HL-60 (cell line): ENCODE measurements around the gene PPP2R2D.

Experiments
- DNase-seq, 2 experiments: peaks; one replicate each; pipeline ENCODE4 v3.0.0-alpha.2; 2010 to 2020; ENCODE audit warnings: low read depth in 1 of 2, low spot score in 1 of 2
- H3K27ac ChIP-seq: fragments of 250-450 bp; sonication (Bioruptor Pico); replicated peaks from 2 replicates; pipeline ENCODE4 v1.5.1; 2020; ENCODE audit warnings: mild to moderate bottlenecking, moderate library complexity
- H3K27me3 ChIP-seq: fragments of 250-450 bp; sonication (Bioruptor Pico); 2 replicates; pipeline ENCODE4 v1.5.1; 2021; ENCODE audit warnings: mild to moderate bottlenecking, moderate library complexity; ENCODE audit not compliant: insufficient read depth, poor library complexity, severe bottlenecking
- H3K4me3 ChIP-seq: replicated peaks from 2 replicates; pipeline ENCODE4 v1.5.1; 2011; ENCODE audit warnings: mild to moderate bottlenecking, control low read depth, low read length; ENCODE audit not compliant: insufficient read depth
- GABPA ChIP-seq: IDR thresholded peaks from 2 replicates; pipeline ENCODE4 v1.6.1; 2012; ENCODE audit warnings: low read depth
- POLR2AphosphoS5 ChIP-seq: IDR thresholded peaks from 2 replicates; pipeline ENCODE4 v1.6.1; 2012; ENCODE audit warnings: low read depth
- SPI1 ChIP-seq: IDR thresholded peaks from 2 replicates; pipeline ENCODE4 v1.6.1; 2012; ENCODE audit warnings: low read depth, mild to moderate bottlenecking, borderline replicate concordance
- TF ChIP-seq, protein P1 (sequence below): IDR thresholded peaks from 2 replicates; pipeline ENCODE4 v1.6.1; 2012; ENCODE audit warnings: low read depth; ENCODE audit not compliant: insufficient replicate concordance
- TF ChIP-seq, protein P2 (sequence below): IDR thresholded peaks from one replicate; pipeline ENCODE4 v1.5.1; 2011; ENCODE audit warnings: low read length, control low read depth, inconsistent platforms; ENCODE audit not compliant: insufficient read depth

The PPP2R2D gene

DNA sequence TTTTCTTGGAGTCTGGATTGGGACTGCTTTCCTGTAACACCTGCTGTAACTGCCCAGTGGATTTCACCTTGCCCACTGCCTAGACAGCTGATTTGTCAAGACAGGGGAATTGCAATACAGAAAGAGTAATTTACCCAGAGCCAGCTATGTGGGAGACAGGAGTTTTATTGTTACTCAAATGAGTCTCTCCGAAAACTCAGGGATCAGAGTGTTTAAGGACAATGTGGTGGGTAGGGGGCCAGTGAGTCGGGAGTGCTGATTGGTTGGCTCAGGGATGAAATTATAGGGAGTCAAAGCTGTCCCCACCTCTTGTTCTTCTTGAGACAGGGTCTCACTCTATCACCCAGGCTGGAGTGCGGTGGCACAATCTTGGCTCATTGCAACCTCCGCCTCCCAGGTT lies 106.2 kb downstream of the PPP2R2D start:
- H3K4me3 ChIP-seq, result no peak overlapping the region
- no peak overlapping the region for H3K27ac ChIP-seq
- H3K27me3 ChIP-seq, result no peaks in the 10 kb centered on the region
- no peak for TF ChIP-seq GABPA
- TF ChIP-seq POLR2AphosphoS5, result no peak
- TF ChIP-seq, protein P1, sequence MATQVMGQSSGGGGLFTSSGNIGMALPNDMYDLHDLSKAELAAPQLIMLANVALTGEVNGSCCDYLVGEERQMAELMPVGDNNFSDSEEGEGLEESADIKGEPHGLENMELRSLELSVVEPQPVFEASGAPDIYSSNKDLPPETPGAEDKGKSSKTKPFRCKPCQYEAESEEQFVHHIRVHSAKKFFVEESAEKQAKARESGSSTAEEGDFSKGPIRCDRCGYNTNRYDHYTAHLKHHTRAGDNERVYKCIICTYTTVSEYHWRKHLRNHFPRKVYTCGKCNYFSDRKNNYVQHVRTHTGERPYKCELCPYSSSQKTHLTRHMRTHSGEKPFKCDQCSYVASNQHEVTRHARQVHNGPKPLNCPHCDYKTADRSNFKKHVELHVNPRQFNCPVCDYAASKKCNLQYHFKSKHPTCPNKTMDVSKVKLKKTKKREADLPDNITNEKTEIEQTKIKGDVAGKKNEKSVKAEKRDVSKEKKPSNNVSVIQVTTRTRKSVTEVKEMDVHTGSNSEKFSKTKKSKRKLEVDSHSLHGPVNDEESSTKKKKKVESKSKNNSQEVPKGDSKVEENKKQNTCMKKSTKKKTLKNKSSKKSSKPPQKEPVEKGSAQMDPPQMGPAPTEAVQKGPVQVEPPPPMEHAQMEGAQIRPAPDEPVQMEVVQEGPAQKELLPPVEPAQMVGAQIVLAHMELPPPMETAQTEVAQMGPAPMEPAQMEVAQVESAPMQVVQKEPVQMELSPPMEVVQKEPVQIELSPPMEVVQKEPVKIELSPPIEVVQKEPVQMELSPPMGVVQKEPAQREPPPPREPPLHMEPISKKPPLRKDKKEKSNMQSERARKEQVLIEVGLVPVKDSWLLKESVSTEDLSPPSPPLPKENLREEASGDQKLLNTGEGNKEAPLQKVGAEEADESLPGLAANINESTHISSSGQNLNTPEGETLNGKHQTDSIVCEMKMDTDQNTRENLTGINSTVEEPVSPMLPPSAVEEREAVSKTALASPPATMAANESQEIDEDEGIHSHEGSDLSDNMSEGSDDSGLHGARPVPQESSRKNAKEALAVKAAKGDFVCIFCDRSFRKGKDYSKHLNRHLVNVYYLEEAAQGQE, result no peak
- TF ChIP-seq, protein P2, sequence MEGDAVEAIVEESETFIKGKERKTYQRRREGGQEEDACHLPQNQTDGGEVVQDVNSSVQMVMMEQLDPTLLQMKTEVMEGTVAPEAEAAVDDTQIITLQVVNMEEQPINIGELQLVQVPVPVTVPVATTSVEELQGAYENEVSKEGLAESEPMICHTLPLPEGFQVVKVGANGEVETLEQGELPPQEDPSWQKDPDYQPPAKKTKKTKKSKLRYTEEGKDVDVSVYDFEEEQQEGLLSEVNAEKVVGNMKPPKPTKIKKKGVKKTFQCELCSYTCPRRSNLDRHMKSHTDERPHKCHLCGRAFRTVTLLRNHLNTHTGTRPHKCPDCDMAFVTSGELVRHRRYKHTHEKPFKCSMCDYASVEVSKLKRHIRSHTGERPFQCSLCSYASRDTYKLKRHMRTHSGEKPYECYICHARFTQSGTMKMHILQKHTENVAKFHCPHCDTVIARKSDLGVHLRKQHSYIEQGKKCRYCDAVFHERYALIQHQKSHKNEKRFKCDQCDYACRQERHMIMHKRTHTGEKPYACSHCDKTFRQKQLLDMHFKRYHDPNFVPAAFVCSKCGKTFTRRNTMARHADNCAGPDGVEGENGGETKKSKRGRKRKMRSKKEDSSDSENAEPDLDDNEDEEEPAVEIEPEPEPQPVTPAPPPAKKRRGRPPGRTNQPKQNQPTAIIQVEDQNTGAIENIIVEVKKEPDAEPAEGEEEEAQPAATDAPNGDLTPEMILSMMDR, result no peak
- no peak for TF ChIP-seq SPI1
- no peak for DNase-seq

DNA sequence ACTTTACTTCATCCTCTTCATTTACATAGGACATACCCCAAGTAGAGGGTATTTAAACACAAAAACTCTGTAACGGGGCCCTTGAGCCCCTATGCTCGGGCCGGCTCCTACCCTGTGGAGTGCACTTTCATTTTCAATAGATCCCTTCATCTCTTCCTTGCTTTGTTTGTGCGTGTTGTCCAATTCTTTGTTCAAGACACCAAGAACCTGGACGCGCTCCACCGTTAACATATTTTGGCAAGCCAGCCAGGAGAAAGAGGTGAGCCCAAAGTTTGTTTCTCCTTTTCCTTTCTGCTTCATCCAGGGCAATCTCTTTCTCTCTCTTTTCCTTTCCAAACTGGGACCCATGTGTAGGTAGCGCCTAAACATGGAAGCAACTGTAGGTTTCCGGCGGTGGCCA lies 106.9 kb downstream of the PPP2R2D start:
- TF ChIP-seq SPI1, result no peak
- TF ChIP-seq GABPA, result no peak
- TF ChIP-seq, protein P1, result no peak
- TF ChIP-seq POLR2AphosphoS5, result no peak
- TF ChIP-seq, protein P2, result no peak

More for the DNA sequence above, 106.9 kb downstream of the PPP2R2D start:
- DNase-seq, result no peak
- H3K4me3 ChIP-seq, result no peak overlapping the region
- H3K27me3 ChIP-seq, result no peaks in the 10 kb centered on the region
- no peak overlapping the region for H3K27ac ChIP-seq
